ENCODE results near the gene INPP4B.

- TF ChIP-seq POLR2A (IDR thresholded peaks at IDR 0.05), result no peak
- TF ChIP-seq CTCF (IDR thresholded peaks at IDR 0.05), result no peak
These were observed 430.0 kb downstream of the INPP4B start for GRCh38 chr4:142416121-142416520.

Data from testis (tissue), 2 donors.